ENCODE measurements around the gene SCCPDH. TPM values are rescaled to one million over a fixed set of nuclear protein-coding genes. Genes with fewer than 3 reads are reported as not detected.

The SCCPDH gene
- total and polyA plus RNA-seq, 2 donors (not counting 1 experiment from before 2014, with no cell fraction given) = 47.8 to 58.0 TPM

GRCh38 chr1:246753670-246754535, 29.7 kb downstream of the SCCPDH start:
- Histone ChIP-seq H4K20me1 (ENCODE audit: control insufficient read depth, extremely low read depth, insufficient read depth, low read length) (no peaks in the 10 kb centered on the region), H2AFZ (ENCODE audit: low read length) (no peak overlapping the region), H3K27me3 (ENCODE audit: control insufficient read depth, insufficient read depth, low read length) (no peaks in the 10 kb centered on the region), H3K9ac (ENCODE audit: insufficient read depth, low read length) (no peak overlapping the region), H3K36me3 (ENCODE audit: control insufficient read depth, insufficient read depth, low read length) (peaks cover 3% of the 10 kb centered on the region), H3K4me3 (replicated peaks in 1 of 4; ENCODE audit: control extremely low read depth in 1 of 4, insufficient read depth in 1 of 4, low read depth in 3 of 4, low read length in 4 of 4) (no peak overlapping the region), H3K4me2 (ENCODE audit: extremely low read depth, insufficient read depth, low read length) (no peak overlapping the region), H3K27ac (ENCODE audit: insufficient read depth, low read length) (no peak overlapping the region), H3K4me1 (ENCODE audit: control insufficient read depth, extremely low read depth, insufficient read depth, low read length) (no peaks in the 10 kb centered on the region), H3K9me3 (ENCODE audit: control insufficient read depth, insufficient read depth, low read depth, low read length) (no peaks in the 10 kb centered on the region), H3K79me2 (ENCODE audit: control insufficient read depth, insufficient read depth, low read length) (no peaks in the 10 kb centered on the region)
- TF ChIP-seq EZH2 (IDR thresholded peaks at IDR 0.05; ENCODE audit: low read length, missing control alignments) (no peak), CTCF (conservative IDR thresholded peaks at IDR 0.05 in 1 of 2, IDR thresholded peaks at IDR 0.05 in 1 of 2; ENCODE audit: low read depth in 1 of 2, low read length in 2 of 2) (peak; percentile 76 to 84)
- peak; percentile 38 to 67 for DNase-seq (ENCODE audit: low read depth in 2 of 2)

- Histone ChIP-seq H3K4me1 (ENCODE audit: control insufficient read depth, extremely low read depth, insufficient read depth, low read length) (no peaks in the 10 kb centered on the region), H2AFZ (ENCODE audit: low read length) (no peak overlapping the region), H3K27ac (ENCODE audit: insufficient read depth, low read length) (no peak overlapping the region), H3K9ac (ENCODE audit: insufficient read depth, low read length) (no peak overlapping the region), H3K9me3 (ENCODE audit: control insufficient read depth, insufficient read depth, low read depth, low read length) (no peaks in the 10 kb centered on the region), H3K36me3 (ENCODE audit: control insufficient read depth, insufficient read depth, low read length) (peaks cover 5% of the 10 kb centered on the region), H4K20me1 (ENCODE audit: control insufficient read depth, extremely low read depth, insufficient read depth, low read length) (no peaks in the 10 kb centered on the region), H3K4me3 (replicated peaks in 1 of 4; ENCODE audit: control extremely low read depth in 1 of 4, insufficient read depth in 1 of 4, low read depth in 3 of 4, low read length in 4 of 4) (no peak overlapping the region), H3K27me3 (ENCODE audit: control insufficient read depth, insufficient read depth, low read length) (no peaks in the 10 kb centered on the region), H3K79me2 (ENCODE audit: control insufficient read depth, insufficient read depth, low read length) (no peaks in the 10 kb centered on the region), H3K4me2 (ENCODE audit: extremely low read depth, insufficient read depth, low read length) (no peak overlapping the region)
- no peak for DNase-seq (ENCODE audit: low read depth in 2 of 2)
- TF ChIP-seq CTCF (conservative IDR thresholded peaks at IDR 0.05 in 1 of 2, IDR thresholded peaks at IDR 0.05 in 1 of 2; ENCODE audit: low read depth in 1 of 2, low read length in 2 of 2) (no peak), EZH2 (IDR thresholded peaks at IDR 0.05; ENCODE audit: low read length, missing control alignments) (no peak)
Observed at GRCh38 chr1:246755419-246755818, 31.2 kb downstream of the SCCPDH start.

GRCh38 chr1:246760422-246761347, 36.5 kb downstream of the SCCPDH start:
- TF ChIP-seq EZH2 (IDR thresholded peaks at IDR 0.05; ENCODE audit: low read length, missing control alignments) (no peak), CTCF (conservative IDR thresholded peaks at IDR 0.05 in 1 of 2, IDR thresholded peaks at IDR 0.05 in 1 of 2; ENCODE audit: low read depth in 1 of 2, low read length in 2 of 2) (no peak)
- peaks cover 9% of the 10 kb centered on the region for H3K36me3 ChIP-seq (ENCODE audit: control insufficient read depth, insufficient read depth, low read length)
- DNase-seq (ENCODE audit: low read depth in 2 of 2) = no peak

More at GRCh38 chr1:246760422-246761347, 36.5 kb downstream of the SCCPDH start:
- H3K4me2 ChIP-seq (ENCODE audit: extremely low read depth, insufficient read depth, low read length) = no peak overlapping the region
- no peaks in the 10 kb centered on the region for H3K79me2 ChIP-seq (ENCODE audit: control insufficient read depth, insufficient read depth, low read length)
- H3K9me3 ChIP-seq (ENCODE audit: control insufficient read depth, insufficient read depth, low read depth, low read length) = no peaks in the 10 kb centered on the region
- no peaks in the 10 kb centered on the region for H3K27me3 ChIP-seq (ENCODE audit: control insufficient read depth, insufficient read depth, low read length)
- no peaks in the 10 kb centered on the region for H4K20me1 ChIP-seq (ENCODE audit: control insufficient read depth, extremely low read depth, insufficient read depth, low read length)
- H3K27ac ChIP-seq (ENCODE audit: insufficient read depth, low read length) = no peak overlapping the region
- no peak overlapping the region for H3K4me3 ChIP-seq (replicated peaks in 1 of 4; ENCODE audit: control extremely low read depth in 1 of 4, insufficient read depth in 1 of 4, low read depth in 3 of 4, low read length in 4 of 4)
- no peak overlapping the region for H3K9ac ChIP-seq (ENCODE audit: insufficient read depth, low read length)
- H2AFZ ChIP-seq (ENCODE audit: low read length) = no peak overlapping the region
- H3K4me1 ChIP-seq (ENCODE audit: control insufficient read depth, extremely low read depth, insufficient read depth, low read length) = no peaks in the 10 kb centered on the region

All from fibroblast of lung (primary cell).